Measurements from ENCODE around the gene CCDC88C.

The CCDC88C gene

DNA sequence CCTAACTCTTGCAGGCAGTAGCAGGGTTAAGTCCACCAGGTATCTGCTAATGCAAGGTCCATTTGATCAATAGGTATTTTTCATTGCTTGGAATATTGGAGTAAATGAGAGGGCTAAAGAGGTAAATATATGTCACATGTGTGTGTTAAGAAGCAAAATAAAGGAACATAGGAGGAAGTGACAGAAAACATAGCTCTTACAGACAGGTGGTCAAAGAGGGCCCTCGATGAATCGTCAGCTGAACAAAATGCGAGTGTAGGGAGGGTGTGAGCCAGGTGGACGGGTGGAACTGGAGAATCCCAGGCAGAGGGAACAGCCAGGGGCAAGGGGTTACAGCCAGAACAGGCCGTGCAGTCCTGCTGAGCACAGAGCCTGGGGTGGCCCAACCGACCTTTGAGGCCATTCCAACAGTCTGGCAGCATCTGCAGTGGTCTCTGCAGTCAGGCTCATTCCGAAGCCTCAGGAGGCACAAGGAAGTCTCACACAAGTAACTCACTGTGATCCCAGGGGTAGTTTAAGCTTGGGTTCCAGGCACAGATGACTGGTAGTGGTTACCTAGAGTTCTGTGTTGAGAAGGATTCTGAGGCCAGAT lies 43.2 kb downstream of the CCDC88C start:
- POLR2A ChIA-PET: no interaction called here
- TF ChIP-seq, protein P1, sequence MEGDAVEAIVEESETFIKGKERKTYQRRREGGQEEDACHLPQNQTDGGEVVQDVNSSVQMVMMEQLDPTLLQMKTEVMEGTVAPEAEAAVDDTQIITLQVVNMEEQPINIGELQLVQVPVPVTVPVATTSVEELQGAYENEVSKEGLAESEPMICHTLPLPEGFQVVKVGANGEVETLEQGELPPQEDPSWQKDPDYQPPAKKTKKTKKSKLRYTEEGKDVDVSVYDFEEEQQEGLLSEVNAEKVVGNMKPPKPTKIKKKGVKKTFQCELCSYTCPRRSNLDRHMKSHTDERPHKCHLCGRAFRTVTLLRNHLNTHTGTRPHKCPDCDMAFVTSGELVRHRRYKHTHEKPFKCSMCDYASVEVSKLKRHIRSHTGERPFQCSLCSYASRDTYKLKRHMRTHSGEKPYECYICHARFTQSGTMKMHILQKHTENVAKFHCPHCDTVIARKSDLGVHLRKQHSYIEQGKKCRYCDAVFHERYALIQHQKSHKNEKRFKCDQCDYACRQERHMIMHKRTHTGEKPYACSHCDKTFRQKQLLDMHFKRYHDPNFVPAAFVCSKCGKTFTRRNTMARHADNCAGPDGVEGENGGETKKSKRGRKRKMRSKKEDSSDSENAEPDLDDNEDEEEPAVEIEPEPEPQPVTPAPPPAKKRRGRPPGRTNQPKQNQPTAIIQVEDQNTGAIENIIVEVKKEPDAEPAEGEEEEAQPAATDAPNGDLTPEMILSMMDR (IDR thresholded peaks at IDR 0.05; ENCODE audit: control extremely low read depth, extremely low read depth, low read depth, missing control alignments): no peak
- no peak for DNase-seq (ENCODE audit: extremely low spot score)
- CTCF ChIA-PET: interaction anchor here (1.0 to 5.7 kb wide), 7 partner anchors 14 to 51 kb away, joined by 5 to 29 read pairs (median 9); partner anchors contain the start of gene CCDC88C

DNA sequence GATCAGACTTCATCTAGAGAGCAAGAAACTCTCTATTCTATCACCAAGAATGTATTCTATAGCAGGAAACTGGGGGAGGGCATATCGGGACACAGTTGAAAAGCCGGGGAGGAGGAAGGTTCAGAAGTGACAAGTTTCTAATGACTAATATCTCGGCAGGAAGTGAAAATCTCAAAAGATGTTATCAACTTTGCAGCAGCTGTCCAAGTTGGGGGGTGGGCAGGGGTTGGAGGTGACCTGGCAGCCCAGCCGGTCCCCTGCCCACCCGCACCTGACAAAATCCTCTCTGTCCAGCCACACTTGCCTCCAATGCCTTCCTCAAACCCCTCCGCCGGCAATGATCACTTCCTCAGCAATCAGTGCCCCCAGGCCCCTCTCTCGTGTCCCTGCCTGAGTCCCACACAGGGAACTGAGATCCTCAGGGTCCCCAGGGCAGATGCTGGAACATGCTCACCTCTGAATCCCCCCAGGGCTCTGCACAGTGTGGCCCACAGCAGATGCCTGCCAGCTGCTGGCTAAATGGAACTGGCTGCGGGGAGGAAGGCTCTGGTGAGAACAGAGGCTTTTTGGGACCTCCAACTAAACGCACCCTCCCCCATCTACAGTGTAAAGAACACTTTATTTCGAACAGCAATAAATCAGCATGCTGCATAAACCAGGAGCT lies 43.9 kb downstream of the CCDC88C start:
- ChIA-PET POLR2A (interaction anchor here (1.4 to 2.8 kb wide), 2 partner anchors 25 to 27 kb away, joined by 4 to 7 read pairs; no protein-coding TSS in a partner anchor), CTCF (interaction anchor here (1.0 to 5.7 kb wide), 10 partner anchors 15 to 50 kb away, joined by 3 to 29 read pairs (median 8); partner anchors contain the start of gene CCDC88C)
- peak; percentile 85 for DNase-seq (ENCODE audit: extremely low spot score)
- TF ChIP-seq, protein P1 (IDR thresholded peaks at IDR 0.05; ENCODE audit: control extremely low read depth, extremely low read depth, low read depth, missing control alignments): no peak

DNA sequence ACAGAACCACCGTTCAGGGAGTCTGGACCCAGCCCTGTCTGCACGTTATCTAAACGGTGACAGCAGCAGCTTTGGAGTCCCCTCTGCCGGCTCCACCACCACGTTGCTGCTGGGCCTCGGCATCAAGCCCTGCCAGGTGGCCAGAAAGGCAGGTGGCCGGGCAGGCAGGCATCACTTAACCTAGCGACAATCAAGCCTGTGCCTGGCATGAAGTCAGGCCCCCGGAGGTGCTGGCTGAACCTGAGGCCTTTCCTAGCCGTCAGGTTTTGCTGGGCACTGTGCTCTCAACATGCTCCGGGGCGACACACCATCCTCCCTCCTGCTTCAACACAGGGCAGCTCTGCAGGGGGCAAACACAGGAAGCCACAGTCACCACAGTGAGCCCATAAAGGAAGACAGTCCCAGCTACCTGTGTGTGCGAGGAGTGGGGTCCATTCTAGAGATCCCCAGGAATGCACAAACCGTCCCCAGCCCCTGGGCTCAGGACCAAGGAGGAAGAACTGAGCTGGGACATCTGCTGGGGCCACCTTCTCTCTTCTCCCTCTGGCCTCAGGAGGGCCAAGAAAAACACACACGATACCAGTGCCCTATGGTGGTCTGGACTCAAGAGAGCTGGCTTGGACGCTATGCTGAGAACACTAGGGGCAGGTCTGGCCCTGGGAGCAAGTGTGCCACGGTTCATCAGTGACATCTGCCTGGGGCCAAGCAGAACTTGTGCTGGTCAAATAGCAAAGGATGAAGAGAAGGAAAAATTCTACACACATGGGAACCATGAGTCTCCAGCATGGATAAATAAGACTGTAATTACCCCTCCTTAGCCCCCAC lies 44.7 kb downstream of the CCDC88C start:
- no peak for DNase-seq (ENCODE audit: extremely low spot score)
- TF ChIP-seq, protein P1 (IDR thresholded peaks at IDR 0.05; ENCODE audit: control extremely low read depth, extremely low read depth, low read depth, missing control alignments): peak; percentile 18
- ChIA-PET POLR2A (interaction anchor here (1.4 to 2.8 kb wide), 2 partner anchors 24 to 27 kb away, joined by 4 to 7 read pairs; no protein-coding TSS in a partner anchor), CTCF (interaction anchor here (1.1 to 3.9 kb wide), 7 partner anchors 16 to 49 kb away, joined by 3 to 17 read pairs (median 9); no protein-coding TSS in a partner anchor)

DNA sequence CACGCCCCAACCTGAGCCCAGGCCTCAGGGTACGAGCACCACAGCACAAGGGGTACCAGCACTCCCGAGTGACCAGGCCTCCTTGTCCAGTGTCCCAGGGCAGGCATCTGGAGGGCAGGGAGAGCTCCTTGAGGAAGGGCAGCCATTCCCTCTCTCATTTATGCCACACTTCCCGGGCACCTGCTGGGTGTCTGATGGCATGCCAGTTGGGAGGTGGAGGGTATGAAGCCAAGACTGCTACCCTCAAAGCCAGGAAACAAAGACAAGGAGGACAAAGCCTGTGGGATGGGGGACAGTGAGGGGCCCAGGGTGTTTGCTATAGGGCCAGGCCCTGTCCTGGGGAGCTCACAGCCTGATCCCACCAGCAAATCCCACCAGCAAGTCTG lies 45.6 kb downstream of the CCDC88C start:
- no peak for DNase-seq (ENCODE audit: extremely low spot score)
- TF ChIP-seq, protein P1 (IDR thresholded peaks at IDR 0.05; ENCODE audit: control extremely low read depth, extremely low read depth, low read depth, missing control alignments): no peak
- ChIA-PET POLR2A (interaction anchor here (0.6 to 2.8 kb wide), 3 partner anchors 23 to 492 kb away, joined by 4 to 7 read pairs (median 5); no protein-coding TSS in a partner anchor), CTCF (interaction anchor here (0.9 to 3.9 kb wide), 4 partner anchors 16 to 48 kb away, joined by 3 to 17 read pairs (median 16); no protein-coding TSS in a partner anchor)

- ChIA-PET CTCF (interaction anchor here (0.6 to 3.9 kb wide), 6 partner anchors 16 to 47 kb away, joined by 3 to 16 read pairs (median 3); no protein-coding TSS in a partner anchor), POLR2A (interaction anchor here (0.6 to 2.8 kb wide), 2 partner anchors 29 to 493 kb away, joined by 5 to 7 read pairs; no protein-coding TSS in a partner anchor)
- TF ChIP-seq, protein P1 (IDR thresholded peaks at IDR 0.05; ENCODE audit: control extremely low read depth, extremely low read depth, low read depth, missing control alignments): no peak
- DNase-seq (ENCODE audit: extremely low spot score): no peak
Measured at GRCh38 chr14:91371011-91371989, 46.3 kb downstream of the CCDC88C start.
